Lung (tissue), 13 donors: ENCODE results near the gene FMO1. TPM values are rescaled to one million over a fixed set of nuclear protein-coding genes. Genes with fewer than 3 reads are reported as not detected.

ENCODE experiments used
- ATAC-seq: fragments of 200-7000 bp; cut with Tn5 transposase; one replicate; pipeline ENCODE4 v1.9.1; 2020; ENCODE audit warnings: moderate number of reproducible peaks; ENCODE audit not compliant: insufficient read depth, low FRiP score
- DNase-seq, 3 donors: peaks; one replicate each; pipeline ENCODE4 v3.0.0-alpha.2; 2013 to 2017
- H3K27ac ChIP-seq, 2 donors: one replicate each; pipeline ENCODE4 v1.5.1; 2013; ENCODE audit warnings: mild to moderate bottlenecking in 2 of 2, moderate library complexity in 2 of 2, control low read depth in 1 of 2, inconsistent platforms in 1 of 2, low read depth in 1 of 2, low read length in 1 of 2
- H3K27me3 ChIP-seq, 3 donors: one replicate each; pipeline ENCODE4 v1.5.1; 2013; ENCODE audit warnings: low read length in 2 of 3; ENCODE audit not compliant: control insufficient read depth in 3 of 3, insufficient read depth in 3 of 3
- H3K36me3 ChIP-seq, 4 donors: one replicate each; pipeline ENCODE4 v1.5.1; 2013; ENCODE audit warnings: low read length in 4 of 4, mild to moderate bottlenecking in 1 of 4, moderate library complexity in 1 of 4; ENCODE audit not compliant: control insufficient read depth in 4 of 4, insufficient read depth in 4 of 4
- H3K4me1 ChIP-seq, 5 donors: one replicate each; pipeline ENCODE4 v1.5.1; 2013; ENCODE audit warnings: low read length in 5 of 5, mild to moderate bottlenecking in 2 of 5, moderate library complexity in 1 of 5; ENCODE audit not compliant: control insufficient read depth in 5 of 5, insufficient read depth in 5 of 5
- H3K4me3 ChIP-seq: one replicate; pipeline ENCODE4 v1.5.1; 2013; ENCODE audit warnings: mild to moderate bottlenecking, control low read depth, moderate library complexity
- H3K9ac ChIP-seq, 2 donors: one replicate each; pipeline ENCODE4 v1.5.1; 2013; ENCODE audit warnings: low read length in 2 of 2, control low read depth in 1 of 2; ENCODE audit not compliant: insufficient read depth in 1 of 2
- H3K9me3 ChIP-seq, 4 donors: one replicate each; pipeline ENCODE4 v1.5.1; 2013; ENCODE audit warnings: low read length in 3 of 4, mild to moderate bottlenecking in 1 of 4, moderate library complexity in 1 of 4; ENCODE audit not compliant: control insufficient read depth in 4 of 4, insufficient read depth in 3 of 4
- WGBS, 2 donors: extraction: QIAGEN DNeasy Blood & Tissue Kit; methylation state at CpG; one replicate each; pipeline ENCODE4 v1.1.7; 2013; 5-methylcytosine and 5-hydroxymethylcytosine counted together
- polyA plus RNA-seq, 2 donors: library from polyadenylated mRNA; stranded (reverse); fragments of 200-250 nt; gene quantifications; one replicate each; pipeline ENCODE4 v1.2.1, GENCODE V29; 2013
- small RNA-seq: library from RNA; depleted of rRNA; stranded (forward); fragments of <200 nt; gene quantifications from one replicate; pipeline ENCODE3, GENCODE V24; 2014; ENCODE audit warnings: low replicate concordance
- total RNA-seq, 2 donors: library from RNA; depleted of rRNA in 1 of 2; stranded (reverse); fragments of >200 nt in 1 of 2; gene quantifications; one replicate each; pipeline ENCODE4 v1.2.1, GENCODE V29; 2014 to 2021
- TF ChIP-seq, protein P1 (sequence below): IDR thresholded peaks from 2 replicates; pipeline ENCODE4 v1.5.1; 2012; ENCODE audit warnings: mild to moderate bottlenecking; ENCODE audit errors: control extremely low read depth, extremely low read depth
- donor health status: control.
- donor health status: control.
- donor health status: Bipolar disorder and iron deficiency.
- donor health status: healthy.
- donor health status: DM: yes; HTN: yes; CAD: no.

FMO1 gene
- total and polyA plus RNA-seq, 4 donors = 0.47 to 8.7 (median 2.1) TPM

GRCh38 chr1:171334024-171334640 lies 85.8 kb downstream of the FMO1 start:
- Histone ChIP-seq H3K27ac (no peak overlapping the region), H3K4me3 (no peak overlapping the region), H3K27me3 (no peaks in the 10 kb centered on the region), H3K9me3 (no peaks in the 10 kb centered on the region), H3K9ac (no peak overlapping the region), H3K4me1 (peaks cover 0 to 3% (median 0%) of the 10 kb centered on the region in 5 donors), H3K36me3 (peaks cover 0 to 9% (median 3%) of the 10 kb centered on the region in 4 donors)
- 94 to 96% methylated on average over 1 of the region's 1 CpG for WGBS, 2 donors
- TF ChIP-seq, protein P1, sequence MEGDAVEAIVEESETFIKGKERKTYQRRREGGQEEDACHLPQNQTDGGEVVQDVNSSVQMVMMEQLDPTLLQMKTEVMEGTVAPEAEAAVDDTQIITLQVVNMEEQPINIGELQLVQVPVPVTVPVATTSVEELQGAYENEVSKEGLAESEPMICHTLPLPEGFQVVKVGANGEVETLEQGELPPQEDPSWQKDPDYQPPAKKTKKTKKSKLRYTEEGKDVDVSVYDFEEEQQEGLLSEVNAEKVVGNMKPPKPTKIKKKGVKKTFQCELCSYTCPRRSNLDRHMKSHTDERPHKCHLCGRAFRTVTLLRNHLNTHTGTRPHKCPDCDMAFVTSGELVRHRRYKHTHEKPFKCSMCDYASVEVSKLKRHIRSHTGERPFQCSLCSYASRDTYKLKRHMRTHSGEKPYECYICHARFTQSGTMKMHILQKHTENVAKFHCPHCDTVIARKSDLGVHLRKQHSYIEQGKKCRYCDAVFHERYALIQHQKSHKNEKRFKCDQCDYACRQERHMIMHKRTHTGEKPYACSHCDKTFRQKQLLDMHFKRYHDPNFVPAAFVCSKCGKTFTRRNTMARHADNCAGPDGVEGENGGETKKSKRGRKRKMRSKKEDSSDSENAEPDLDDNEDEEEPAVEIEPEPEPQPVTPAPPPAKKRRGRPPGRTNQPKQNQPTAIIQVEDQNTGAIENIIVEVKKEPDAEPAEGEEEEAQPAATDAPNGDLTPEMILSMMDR = no peak
- DNase-seq (no peak), ATAC-seq (no peak)

Small RNAs within 50 kb of the gene (small RNA-seq; reads per million reads assigned to genes)
- not detected for gene RF00019

Other genes starting within 250 kb of the FMO1 start
- gene FMO3, start 157.6 kb upstream of the FMO1 start, total RNA-seq = 1 to 10 TPM; 5.0 to 9.0 TPM
- gene FMO3, start 157.6 kb upstream of the FMO1 start, polyA plus RNA-seq = 1 to 10 TPM; 2.0 to 6.7 TPM
- gene FMO2, start 63.2 kb upstream of the FMO1 start, total RNA-seq = 100 to 1,000 TPM in 1 of 2 donors, 10 to 100 TPM in 1; 44.8 to 165 TPM
- 10 to 100 TPM in 1 of 2 donors, 1 to 10 TPM in 1; 5.2 to 78.2 TPM for gene FMO2, start 63.2 kb upstream of the FMO1 start, polyA plus RNA-seq
- 10 to 100 TPM in 1 of 2 donors, 1 to 10 TPM in 1; 2.7 to 12.5 TPM for gene FMO4, start 65.7 kb downstream of the FMO1 start, total RNA-seq
- gene FMO4, start 65.7 kb downstream of the FMO1 start, polyA plus RNA-seq = 1 to 10 TPM; 2.2 to 3.2 TPM
- 100 to 1,000 TPM; 120 to 121 TPM for gene PRRC2C, start 237.0 kb downstream of the FMO1 start, total RNA-seq
- gene PRRC2C, start 237.0 kb downstream of the FMO1 start, polyA plus RNA-seq = 10 to 100 TPM; 35.1 to 41.2 TPM